SK-N-SH (cell line): ENCODE data around the gene AP4B1.

Experiments
- EZH2phosphoT487 ChIP-seq: fragments of 200-600 bp; sonication (generic); IDR thresholded peaks from 2 replicates; pipeline ENCODE4 v1.6.1; 2017; ENCODE audit warnings: low read depth, mixed run types, mild to moderate bottlenecking, antibody characterized with exemption, moderate library complexity, borderline replicate concordance
- GATA2 ChIP-seq: sonication (generic); formaldehyde crosslinking; IDR thresholded peaks from 2 replicates; pipeline ENCODE4 v1.5.0; 2020; ENCODE audit warnings: mild to moderate bottlenecking, missing genetic modification reagents
- RCOR1 ChIP-seq: fragments of 150-350 bp; IDR thresholded peaks from 2 replicates; pipeline ENCODE4 v1.6.1; 2017; ENCODE audit warnings: antibody characterized with exemption, low read length
- TF ChIP-seq, protein P1 (sequence below): fragments of 200-600 bp; sonication (generic); IDR thresholded peaks from 2 replicates; pipeline ENCODE4 v1.6.1; 2017; ENCODE audit warnings: antibody characterized with exemption, mild to moderate bottlenecking, moderate library complexity
- TF ChIP-seq, protein P2 (sequence below): IDR thresholded peaks from 2 replicates; pipeline ENCODE4 v1.6.1; 2012; ENCODE audit warnings: mild to moderate bottlenecking, low read depth, low read length, moderate library complexity

DNA sequence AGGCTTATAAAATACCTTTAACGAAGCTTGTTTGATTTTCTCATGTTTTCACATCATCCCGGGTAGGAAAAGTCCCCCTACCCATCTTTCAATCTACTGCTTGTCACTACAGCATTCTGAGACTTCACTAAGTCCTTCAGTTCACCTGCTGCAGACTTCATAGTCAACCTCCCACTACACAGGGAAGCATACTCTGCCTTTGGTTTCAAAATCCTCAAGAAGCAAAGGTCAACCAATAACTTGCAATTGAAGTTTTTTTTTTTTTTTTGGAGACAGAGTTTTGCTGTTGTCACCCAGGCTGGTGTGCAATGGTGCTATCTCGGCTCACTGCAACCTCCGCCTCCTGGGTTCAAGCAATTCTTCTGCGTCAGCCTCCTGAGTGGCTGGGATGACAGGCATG, 28.4 kb downstream of the AP4B1 start:
- TF ChIP-seq GATA2 (CRISPR knock-in tag) (no peak), EZH2phosphoT487 (no peak), RCOR1 (no peak)
- TF ChIP-seq, protein P1, sequence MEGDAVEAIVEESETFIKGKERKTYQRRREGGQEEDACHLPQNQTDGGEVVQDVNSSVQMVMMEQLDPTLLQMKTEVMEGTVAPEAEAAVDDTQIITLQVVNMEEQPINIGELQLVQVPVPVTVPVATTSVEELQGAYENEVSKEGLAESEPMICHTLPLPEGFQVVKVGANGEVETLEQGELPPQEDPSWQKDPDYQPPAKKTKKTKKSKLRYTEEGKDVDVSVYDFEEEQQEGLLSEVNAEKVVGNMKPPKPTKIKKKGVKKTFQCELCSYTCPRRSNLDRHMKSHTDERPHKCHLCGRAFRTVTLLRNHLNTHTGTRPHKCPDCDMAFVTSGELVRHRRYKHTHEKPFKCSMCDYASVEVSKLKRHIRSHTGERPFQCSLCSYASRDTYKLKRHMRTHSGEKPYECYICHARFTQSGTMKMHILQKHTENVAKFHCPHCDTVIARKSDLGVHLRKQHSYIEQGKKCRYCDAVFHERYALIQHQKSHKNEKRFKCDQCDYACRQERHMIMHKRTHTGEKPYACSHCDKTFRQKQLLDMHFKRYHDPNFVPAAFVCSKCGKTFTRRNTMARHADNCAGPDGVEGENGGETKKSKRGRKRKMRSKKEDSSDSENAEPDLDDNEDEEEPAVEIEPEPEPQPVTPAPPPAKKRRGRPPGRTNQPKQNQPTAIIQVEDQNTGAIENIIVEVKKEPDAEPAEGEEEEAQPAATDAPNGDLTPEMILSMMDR, result no peak
- TF ChIP-seq, protein P2, sequence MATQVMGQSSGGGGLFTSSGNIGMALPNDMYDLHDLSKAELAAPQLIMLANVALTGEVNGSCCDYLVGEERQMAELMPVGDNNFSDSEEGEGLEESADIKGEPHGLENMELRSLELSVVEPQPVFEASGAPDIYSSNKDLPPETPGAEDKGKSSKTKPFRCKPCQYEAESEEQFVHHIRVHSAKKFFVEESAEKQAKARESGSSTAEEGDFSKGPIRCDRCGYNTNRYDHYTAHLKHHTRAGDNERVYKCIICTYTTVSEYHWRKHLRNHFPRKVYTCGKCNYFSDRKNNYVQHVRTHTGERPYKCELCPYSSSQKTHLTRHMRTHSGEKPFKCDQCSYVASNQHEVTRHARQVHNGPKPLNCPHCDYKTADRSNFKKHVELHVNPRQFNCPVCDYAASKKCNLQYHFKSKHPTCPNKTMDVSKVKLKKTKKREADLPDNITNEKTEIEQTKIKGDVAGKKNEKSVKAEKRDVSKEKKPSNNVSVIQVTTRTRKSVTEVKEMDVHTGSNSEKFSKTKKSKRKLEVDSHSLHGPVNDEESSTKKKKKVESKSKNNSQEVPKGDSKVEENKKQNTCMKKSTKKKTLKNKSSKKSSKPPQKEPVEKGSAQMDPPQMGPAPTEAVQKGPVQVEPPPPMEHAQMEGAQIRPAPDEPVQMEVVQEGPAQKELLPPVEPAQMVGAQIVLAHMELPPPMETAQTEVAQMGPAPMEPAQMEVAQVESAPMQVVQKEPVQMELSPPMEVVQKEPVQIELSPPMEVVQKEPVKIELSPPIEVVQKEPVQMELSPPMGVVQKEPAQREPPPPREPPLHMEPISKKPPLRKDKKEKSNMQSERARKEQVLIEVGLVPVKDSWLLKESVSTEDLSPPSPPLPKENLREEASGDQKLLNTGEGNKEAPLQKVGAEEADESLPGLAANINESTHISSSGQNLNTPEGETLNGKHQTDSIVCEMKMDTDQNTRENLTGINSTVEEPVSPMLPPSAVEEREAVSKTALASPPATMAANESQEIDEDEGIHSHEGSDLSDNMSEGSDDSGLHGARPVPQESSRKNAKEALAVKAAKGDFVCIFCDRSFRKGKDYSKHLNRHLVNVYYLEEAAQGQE, result no peak
